ENCODE results near the gene PCNX2. TPM values are rescaled to one million over a fixed set of nuclear protein-coding genes. Genes with fewer than 3 reads are reported as not detected.

Gene PCNX2
- total RNA-seq, 1 experiment from 2014 or later: 9.1 TPM

DNA sequence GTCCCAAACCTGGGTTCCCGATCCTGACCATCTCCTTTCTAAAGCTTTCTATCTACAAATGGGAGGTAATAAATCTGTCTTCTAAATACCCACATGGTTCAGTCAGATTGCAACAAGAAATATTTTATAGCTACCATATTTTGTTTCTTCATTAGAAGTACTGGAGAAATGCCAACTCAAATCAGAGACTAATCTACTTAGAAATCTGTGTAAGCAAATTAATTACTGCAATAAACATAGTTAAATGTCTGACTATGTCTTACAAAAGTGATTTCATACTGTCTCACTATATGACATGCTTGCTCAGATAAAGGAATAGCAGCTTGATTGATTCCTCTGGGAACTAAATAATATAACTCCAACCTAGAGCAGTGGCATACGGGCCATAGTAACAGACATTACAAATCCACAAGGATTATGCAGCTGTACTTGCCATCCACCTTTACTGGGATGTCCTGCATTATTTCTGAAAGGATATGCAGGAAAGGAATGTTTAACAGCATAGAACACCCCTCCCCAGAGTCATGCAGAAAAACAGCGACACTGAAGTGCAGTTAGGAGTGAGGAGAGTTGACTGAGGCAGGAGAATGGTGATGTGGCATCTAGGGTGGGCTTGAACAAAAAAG lies 80.3 kb downstream of the PCNX2 start:
- CTCF ChIA-PET: no interaction called here
- no peaks in the 10 kb centered on the region for H3K27me3 ChIP-seq (replicated peaks; ENCODE audit: insufficient read depth, low read depth, low read length, poor library complexity)
- intact Hi-C loops (cut with micrococcal nuclease; ENCODE audit: unreplicated experiment): no loop called here
- H3K4me1 ChIP-seq (ENCODE audit: insufficient read depth, low read length, poor library complexity, severe bottlenecking): peaks cover 9% of the 10 kb centered on the region
- POLR2A ChIA-PET (ENCODE audit: low non-redundant PET): no interaction called here
- no TSS peak for BruUV-seq (replicated peaks)
- TF ChIP-seq CTCF (conservative IDR thresholded peaks at IDR 0.05; ENCODE audit: low read depth, low read length): no peak
- DNase-seq (ENCODE audit: low spot score): no peak
- no peak overlapping the region for H3K27ac ChIP-seq (ENCODE audit: low read depth, low read length, poor library complexity, severe bottlenecking)
- H3K4me3 ChIP-seq (ENCODE audit: low read depth, low read length, poor library complexity, severe bottlenecking): no peak overlapping the region
- H3K36me3 ChIP-seq (ENCODE audit: insufficient read depth, low read length, poor library complexity, severe bottlenecking): no peaks in the 10 kb centered on the region
- no peaks in the 10 kb centered on the region for H3K9me3 ChIP-seq (ENCODE audit: low read depth, low read length, poor library complexity, severe bottlenecking)

GRCh38 chr1:233211595-233211994 lies 83.9 kb downstream of the PCNX2 start:
- Histone ChIP-seq H3K36me3 (ENCODE audit: insufficient read depth, low read length, poor library complexity, severe bottlenecking) (no peaks in the 10 kb centered on the region), H3K27me3 (replicated peaks; ENCODE audit: insufficient read depth, low read depth, low read length, poor library complexity) (no peaks in the 10 kb centered on the region), H3K4me3 (ENCODE audit: low read depth, low read length, poor library complexity, severe bottlenecking) (no peak overlapping the region), H3K27ac (ENCODE audit: low read depth, low read length, poor library complexity, severe bottlenecking) (no peak overlapping the region), H3K4me1 (ENCODE audit: insufficient read depth, low read length, poor library complexity, severe bottlenecking) (peaks cover 9% of the 10 kb centered on the region), H3K9me3 (ENCODE audit: low read depth, low read length, poor library complexity, severe bottlenecking) (no peaks in the 10 kb centered on the region)
- ChIA-PET POLR2A (ENCODE audit: low non-redundant PET) (no interaction called here), CTCF (no interaction called here)
- no TSS peak for BruUV-seq (replicated peaks)
- no peak for DNase-seq (ENCODE audit: low spot score)
- intact Hi-C loops (cut with micrococcal nuclease; ENCODE audit: unreplicated experiment): no loop called here
- no peak for TF ChIP-seq EZH2 (IDR thresholded peaks at IDR 0.05; ENCODE audit: borderline replicate concordance, low read depth, low read length, poor library complexity, severe bottlenecking)
- TF ChIP-seq CTCF (conservative IDR thresholded peaks at IDR 0.05; ENCODE audit: low read depth, low read length): no peak

GRCh38 chr1:233211106-233211505 lies 84.4 kb downstream of the PCNX2 start:
- no peaks in the 10 kb centered on the region for H3K36me3 ChIP-seq (ENCODE audit: insufficient read depth, low read length, poor library complexity, severe bottlenecking)
- POLR2A ChIA-PET (ENCODE audit: low non-redundant PET): no interaction called here
- no peaks in the 10 kb centered on the region for H3K27me3 ChIP-seq (replicated peaks; ENCODE audit: insufficient read depth, low read depth, low read length, poor library complexity)
- H3K9me3 ChIP-seq (ENCODE audit: low read depth, low read length, poor library complexity, severe bottlenecking): no peaks in the 10 kb centered on the region
- no peak for TF ChIP-seq CTCF (conservative IDR thresholded peaks at IDR 0.05; ENCODE audit: low read depth, low read length)
- no peak for TF ChIP-seq EZH2 (IDR thresholded peaks at IDR 0.05; ENCODE audit: borderline replicate concordance, low read depth, low read length, poor library complexity, severe bottlenecking)
- H3K27ac ChIP-seq (ENCODE audit: low read depth, low read length, poor library complexity, severe bottlenecking): no peak overlapping the region
- intact Hi-C loops (cut with micrococcal nuclease; ENCODE audit: unreplicated experiment): no loop called here
- no TSS peak for BruUV-seq (replicated peaks)
- CTCF ChIA-PET: no interaction called here
- H3K4me3 ChIP-seq (ENCODE audit: low read depth, low read length, poor library complexity, severe bottlenecking): no peak overlapping the region
- peaks cover 9% of the 10 kb centered on the region for H3K4me1 ChIP-seq (ENCODE audit: insufficient read depth, low read length, poor library complexity, severe bottlenecking)
- DNase-seq (ENCODE audit: low spot score): no peak
